MV-4-11 (cell line): ENCODE data around the gene SND1.

ENCODE experiments used
- DNase-seq: peaks from one replicate; lab custom pipeline; 2025; lab: John Stamatoyannopoulos, UW

Gene SND1

DNA sequence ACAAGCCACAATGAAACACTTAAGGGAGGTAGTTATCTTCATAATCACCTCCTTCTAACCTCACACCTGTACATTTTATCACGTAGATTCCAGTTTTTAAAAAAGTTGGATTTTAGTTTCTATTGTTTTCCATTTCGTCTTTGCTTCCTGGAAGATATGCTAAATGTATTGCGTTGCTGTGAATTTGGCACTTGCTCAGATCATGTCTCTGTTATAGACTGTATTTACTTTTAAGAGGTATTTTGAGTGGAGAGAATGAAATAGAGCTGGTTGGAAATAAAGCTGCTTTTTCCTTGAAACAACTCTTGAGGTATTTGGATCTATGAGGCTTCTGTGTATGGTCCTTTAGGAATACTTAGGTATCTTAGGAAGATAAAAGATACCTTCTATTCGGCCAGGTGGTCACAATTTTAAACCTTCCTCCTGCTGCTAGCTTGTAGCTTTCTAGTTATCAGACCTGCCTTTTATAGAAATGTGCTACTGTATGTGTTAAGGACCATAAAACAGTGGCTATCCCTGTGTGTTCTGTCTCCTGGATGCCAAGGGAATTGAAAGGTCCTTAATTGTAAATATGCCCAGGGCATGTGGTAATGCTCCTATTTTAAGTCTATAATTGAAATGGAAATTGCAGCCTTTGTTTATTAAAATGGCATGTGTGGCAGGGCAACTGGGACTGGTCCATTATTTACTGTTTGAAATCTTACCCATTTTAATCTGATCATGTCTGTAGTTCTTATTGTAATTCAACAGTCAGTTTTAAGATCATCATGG lies 147.7 kb downstream of the SND1 start:
- DNase-seq: no peak

- no peak for DNase-seq
Observed at GRCh38 chr7:127802845-127803244, 150.9 kb downstream of the SND1 start.

DNA sequence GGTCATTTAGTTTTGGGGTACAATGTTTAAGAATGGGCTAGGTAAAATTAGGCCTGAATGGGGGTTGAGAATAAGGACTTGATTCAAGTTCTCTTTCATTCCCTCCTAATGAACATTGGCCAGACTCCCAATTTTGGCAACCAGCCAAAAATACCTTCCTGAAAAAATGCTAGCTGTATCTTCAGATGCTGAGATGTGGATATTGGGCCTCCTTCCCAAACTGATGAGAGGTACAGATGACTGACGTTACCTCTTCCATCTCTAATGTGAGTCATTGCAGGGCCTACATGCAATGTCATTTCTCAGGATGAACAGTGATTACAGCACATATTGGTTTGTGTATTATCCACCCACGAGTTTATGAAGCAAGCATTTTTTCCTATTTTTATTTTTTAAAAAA lies 151.6 kb downstream of the SND1 start:
- DNase-seq: no peak

DNA sequence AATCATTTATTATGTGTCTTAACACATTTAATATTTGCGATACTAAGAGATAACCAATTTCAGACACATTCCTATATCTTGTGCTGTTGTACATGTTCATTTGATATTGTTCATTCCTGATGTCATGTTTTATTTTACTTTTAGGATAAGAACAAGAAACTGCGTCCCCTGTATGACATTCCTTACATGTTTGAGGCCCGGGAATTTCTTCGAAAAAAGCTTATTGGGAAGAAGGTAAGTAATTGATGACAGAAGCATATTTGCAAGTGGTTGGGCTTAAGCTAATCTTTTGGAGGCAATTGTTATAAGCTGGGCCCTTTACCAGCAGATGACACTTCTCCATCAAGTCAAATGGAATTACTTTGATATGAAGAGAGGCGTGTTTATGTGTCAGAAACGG lies 155.3 kb downstream of the SND1 start:
- DNase-seq: no peak

DNA sequence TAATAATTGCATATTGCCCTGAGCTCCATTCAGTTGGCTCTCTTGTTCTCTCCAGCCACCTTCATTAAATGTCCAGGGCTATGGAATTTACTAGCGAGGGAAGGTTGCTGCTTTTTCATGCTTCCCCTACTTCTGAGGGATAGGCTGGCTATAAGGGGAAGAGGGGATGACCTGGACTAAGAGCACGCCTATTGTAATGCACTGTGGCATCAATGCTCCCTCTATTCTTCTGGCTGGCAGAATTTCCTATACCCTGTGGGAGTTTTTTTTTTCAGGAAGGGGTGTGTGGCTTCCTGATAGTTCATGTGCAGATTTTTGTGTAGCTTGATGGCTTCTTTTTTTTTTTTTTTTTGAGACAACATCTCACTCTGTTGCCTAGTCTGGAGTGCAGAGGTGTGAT lies 155.8 kb downstream of the SND1 start:
- DNase-seq: no peak

GRCh38 chr7:127809261-127809702 lies 157.3 kb downstream of the SND1 start:
- peak; percentile 9 for DNase-seq

DNA sequence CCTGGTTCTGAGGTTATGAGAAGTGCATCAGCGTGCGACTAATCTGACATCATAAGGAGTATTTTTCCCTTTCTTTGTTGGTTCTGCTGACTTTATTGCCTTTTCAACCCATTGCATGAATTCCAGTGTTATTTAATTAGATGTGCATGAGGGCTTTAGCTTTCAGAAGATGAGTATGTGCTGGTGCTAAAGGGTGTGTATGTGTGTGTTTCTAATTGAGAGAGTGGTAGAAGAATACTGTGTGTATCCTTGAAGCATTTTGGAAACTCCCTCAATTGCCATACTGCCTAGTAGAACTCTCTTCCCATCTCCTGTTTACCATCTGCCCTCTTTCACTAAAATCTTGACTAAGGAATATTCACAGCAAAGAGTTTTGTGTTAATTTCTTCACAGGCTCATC lies 158.1 kb downstream of the SND1 start:
- no peak for DNase-seq

- no peak for DNase-seq
Observed at GRCh38 chr7:127810696-127811660, 159.0 kb downstream of the SND1 start.

DNA sequence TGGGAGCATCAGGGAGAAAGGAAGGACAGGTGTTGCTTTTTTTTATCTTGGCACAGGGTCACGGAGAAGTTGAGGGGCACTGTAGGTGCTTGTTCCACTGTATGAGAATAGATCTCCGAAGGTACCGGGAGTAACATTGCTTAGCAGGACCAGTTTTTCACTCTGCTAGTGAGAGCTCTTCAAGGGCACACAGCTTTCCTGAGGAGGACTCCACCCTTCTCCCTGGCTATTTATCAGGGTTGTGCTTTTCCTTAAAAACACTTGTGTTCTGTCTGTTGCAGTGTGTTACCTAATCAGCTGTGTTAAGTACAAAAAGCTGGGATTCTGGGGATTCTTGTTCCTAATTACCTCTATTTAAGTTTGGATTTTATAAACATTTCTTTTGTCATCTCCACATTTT lies 160.5 kb downstream of the SND1 start:
- no peak for DNase-seq

- no peak for DNase-seq
Observed at GRCh38 chr7:127813991-127814541, 162.1 kb downstream of the SND1 start.

GRCh38 chr7:127815631-127816145 lies 163.7 kb downstream of the SND1 start:
- DNase-seq: no peak

GRCh38 chr7:127816354-127817190 lies 164.6 kb downstream of the SND1 start:
- DNase-seq: no peak

- no peak for DNase-seq
Observed at GRCh38 chr7:127817466-127817865, 165.5 kb downstream of the SND1 start.

DNA sequence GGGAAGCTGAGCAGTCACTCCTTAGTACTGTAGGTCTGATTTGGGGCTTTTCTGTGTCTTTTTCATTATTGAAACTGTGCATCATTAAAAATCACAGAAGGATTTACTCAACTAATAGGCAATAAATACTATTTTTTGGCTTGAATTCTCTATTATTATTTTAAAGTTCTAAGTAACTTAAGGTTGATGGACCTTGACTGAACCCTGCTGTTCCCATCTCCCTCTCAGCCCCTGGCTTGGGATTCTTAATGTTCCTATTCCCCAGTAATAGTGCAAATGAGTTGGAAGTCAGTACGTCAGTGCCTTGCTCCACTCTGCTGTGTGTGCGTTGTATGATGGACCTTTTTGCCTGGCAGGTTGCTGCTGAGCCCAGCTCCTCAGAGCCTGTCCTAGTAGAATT lies 166.3 kb downstream of the SND1 start:
- no peak for DNase-seq

DNA sequence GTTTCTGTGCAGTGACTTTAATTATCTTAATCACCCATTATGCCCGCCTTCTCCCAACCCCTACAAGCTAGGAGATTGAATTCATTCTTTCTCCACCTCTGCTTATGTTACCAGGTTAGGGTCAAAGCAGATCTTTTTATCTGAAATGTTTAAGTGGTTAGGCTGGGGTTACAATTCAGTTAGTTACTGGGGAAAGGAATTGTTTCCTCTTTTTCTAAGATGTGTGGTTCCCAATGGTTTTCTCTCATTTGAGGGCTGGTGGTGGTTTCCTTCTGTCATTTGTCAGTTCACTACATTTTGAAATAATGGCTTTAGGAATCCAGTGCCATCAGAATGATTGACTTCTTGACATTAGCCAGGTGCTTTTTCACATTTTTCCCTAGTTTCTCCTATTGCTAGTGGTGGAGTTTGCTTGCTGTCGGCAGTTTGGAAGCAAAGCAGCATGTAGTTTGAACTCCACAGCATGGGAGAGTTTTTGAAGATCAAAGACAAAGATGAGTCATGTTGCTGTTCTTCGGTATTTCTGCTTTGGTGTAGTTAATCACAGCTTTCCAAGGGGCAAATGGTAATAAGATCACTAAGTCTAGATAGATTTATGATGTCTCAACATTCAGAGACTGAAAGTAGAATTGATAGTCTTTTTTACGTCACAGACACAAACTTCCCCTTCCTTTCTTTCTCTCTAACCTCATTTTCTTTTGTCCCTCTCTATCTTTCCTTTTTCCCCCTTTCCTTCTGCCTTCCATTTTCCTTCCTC lies 168.2 kb downstream of the SND1 start:
- DNase-seq: peak; percentile 83

DNA sequence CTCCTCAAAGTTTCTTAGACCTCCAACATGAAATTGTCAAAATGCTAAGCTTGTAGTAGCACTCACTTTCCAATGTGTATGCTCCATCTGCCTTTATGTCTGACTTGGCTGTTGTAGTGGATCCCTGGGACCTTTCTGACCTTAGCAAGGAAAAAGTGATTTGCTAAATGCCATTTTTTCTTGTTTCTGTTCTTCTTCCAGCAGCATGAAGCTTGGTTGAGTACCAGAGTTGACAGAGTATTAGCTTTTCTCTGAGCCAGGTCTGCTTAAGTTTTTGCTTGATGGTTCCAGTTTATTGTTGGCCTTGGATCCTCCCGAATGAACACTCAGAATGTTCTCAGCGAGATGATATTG lies 168.7 kb downstream of the SND1 start:
- DNase-seq: no peak

DNA sequence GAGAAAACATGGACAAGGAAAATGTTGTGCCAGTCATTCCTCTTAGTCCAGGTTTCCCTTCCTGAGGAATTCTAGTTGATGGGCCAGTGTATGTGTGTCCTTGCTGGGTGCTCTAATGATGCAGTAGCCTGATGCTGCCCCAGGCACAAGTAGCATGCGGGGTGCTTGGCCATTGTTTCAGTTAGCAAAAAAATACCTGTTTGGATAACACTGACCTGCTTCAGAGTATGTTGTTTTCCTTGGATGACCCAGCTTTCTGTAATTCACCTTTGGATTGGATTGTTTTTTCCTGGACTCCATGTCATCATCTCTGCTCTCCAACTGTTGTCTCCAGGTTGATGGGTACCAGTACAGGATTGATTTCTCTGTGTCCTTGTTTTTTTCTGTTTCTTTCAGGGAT lies 169.2 kb downstream of the SND1 start:
- DNase-seq: no peak

GRCh38 chr7:127822822-127823508 lies 171.0 kb downstream of the SND1 start:
- DNase-seq: no peak

GRCh38 chr7:127824682-127825081 lies 172.7 kb downstream of the SND1 start:
- DNase-seq: no peak

GRCh38 chr7:127828843-127829500 lies 177.0 kb downstream of the SND1 start:
- peak; percentile 15 for DNase-seq
